Body of pancreas (tissue), 4 donors: ENCODE data around the gene TICAM2. TPM values are rescaled to one million over a fixed set of nuclear protein-coding genes. Genes with fewer than 3 reads are reported as not detected.
"Not testable (repeated sequence)": the region's sequence is repeated elsewhere in the genome, so short reads cannot be mapped to it uniquely, and the experiment has no call there.

Source experiments
- ATAC-seq: fragments of 150-250 bp; one replicate; pipeline ENCODE4 v1.9.1; 2016
- DNase-seq, 4 donors: peaks; one replicate each; pipeline ENCODE4 v3.0.0-alpha.2; 2019
- H3K27ac ChIP-seq, 4 donors: fragments of 200-600 bp; sonication (generic); 1 replicate in 3 of 4; 2 replicates in 1 of 4; pipeline versions ENCODE4 v1.5.1 to v1.6.1; 2016 to 2019; ENCODE audit warnings: mild to moderate bottlenecking in 1 of 4, mixed read lengths in 1 of 4, moderate library complexity in 1 of 4
- H3K27me3 ChIP-seq, 2 donors: fragments of 200-600 bp; sonication (generic); one replicate each; pipeline ENCODE4 v1.6.0; 2016; ENCODE audit warnings: mild to moderate bottlenecking in 1 of 2
- H3K36me3 ChIP-seq, 2 donors: fragments of 200-600 bp; sonication (generic); replicated peaks in 1 of 2; 2 replicates each; pipeline ENCODE4 v1.5.1; 2016; ENCODE audit warnings: low read depth in 2 of 2; ENCODE audit not compliant: insufficient read depth in 1 of 2
- H3K4me1 ChIP-seq: fragments of 200-600 bp; sonication (generic); one replicate; pipeline ENCODE4 v1.6.0; 2016
- H3K4me3 ChIP-seq, 2 donors: fragments of 200-600 bp; sonication (generic); 1 replicate in 1 of 2; 2 replicates in 1 of 2; pipeline ENCODE4 v1.5.1; 2016 to 2019
- H3K9me3 ChIP-seq, 3 donors: fragments of 200-600 bp; sonication (generic); 1 replicate in 2 of 3; 2 replicates in 1 of 3; pipeline ENCODE4 v1.5.1; 2016
- CTCF ChIP-seq, 7 experiments: fragments of 450-650 bp in 4 of 7; fragments of 200-600 bp in 3 of 7; sonication (generic) in 3 of 7; IDR thresholded peaks; one replicate each; pipeline ENCODE4 v1.5.1; 2016 to 2019; ENCODE audit warnings: antibody characterized with exemption in 7 of 7
- POLR2A ChIP-seq, 3 donors: fragments of 450-650 bp; IDR thresholded peaks; one replicate each; pipeline ENCODE4 v1.6.1; 2016; ENCODE audit warnings: antibody characterized with exemption in 3 of 3, mild to moderate bottlenecking in 2 of 3
- WGBS, 2 donors: methylation state at CpG; one replicate each; pipeline ENCODE4 v1.1.5; 2017; 5-methylcytosine and 5-hydroxymethylcytosine counted together
- intact Hi-C: fragments of 100-400 bp; cut with DNase I; formaldehyde crosslinking; loops from one replicate; pipeline ENCODE4 v1.15.1; 2023
- total RNA-seq, 2 donors: library from RNA; depleted of rRNA; stranded (reverse); fragments of >200 nt; gene quantifications; one replicate each; pipeline ENCODE4 v1.1.0, GENCODE V29; 2016

The TICAM2 gene, protein sequence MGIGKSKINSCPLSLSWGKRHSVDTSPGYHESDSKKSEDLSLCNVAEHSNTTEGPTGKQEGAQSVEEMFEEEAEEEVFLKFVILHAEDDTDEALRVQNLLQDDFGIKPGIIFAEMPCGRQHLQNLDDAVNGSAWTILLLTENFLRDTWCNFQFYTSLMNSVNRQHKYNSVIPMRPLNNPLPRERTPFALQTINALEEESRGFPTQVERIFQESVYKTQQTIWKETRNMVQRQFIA
- total RNA-seq = 1 to 10 TPM in 1 of 2 donors, under 1 TPM in 1; 0.52 to 1.6 TPM

GRCh38 chr5:115601701-115602590 lies at the start of gene TICAM2:
Gene TICAM2, minus strand, starts transcription at chr5:115602479. Its CDS starts 21,223 bp downstream, at chr5:115581256.
- peak; percentile 80 for ATAC-seq
- H3K4me1 ChIP-seq = peaks cover 18% of the 10 kb centered on the region
- intact Hi-C loops = no loop called here

DNA sequence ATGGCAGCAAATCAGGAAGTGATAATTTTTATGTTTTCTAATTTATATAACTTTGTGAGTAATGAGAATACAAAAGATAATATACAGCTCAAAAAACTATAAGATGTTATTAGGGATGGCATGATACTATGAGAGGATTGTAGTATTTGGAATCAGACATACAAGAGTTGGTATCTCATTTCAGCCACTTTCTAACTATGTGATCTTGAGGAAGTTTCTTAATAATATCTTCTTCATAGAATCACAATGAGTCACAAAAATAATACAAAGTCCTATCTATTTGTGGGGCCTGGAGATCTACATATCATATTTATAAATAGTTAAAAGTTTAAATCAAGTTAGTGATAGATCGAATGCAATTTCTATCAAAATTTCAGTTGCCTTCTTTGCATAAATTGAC lies 47.3 kb upstream of the TICAM2 start:
- H3K4me1 ChIP-seq = no peaks in the 10 kb centered on the region
- WGBS, 2 donors = 92 to 93% methylated on average over 1 of the region's 1 CpG
- no peaks in the 10 kb centered on the region for H3K36me3 ChIP-seq
- no peaks in the 10 kb centered on the region for H3K27me3 ChIP-seq
- TF ChIP-seq CTCF (IDR thresholded peaks at IDR 0.05) (no peak), POLR2A (IDR thresholded peaks at IDR 0.05) (no peak)
- intact Hi-C loops = no loop called here
- no peaks in the 10 kb centered on the region for H3K9me3 ChIP-seq
- no peak overlapping the region for H3K27ac ChIP-seq
- H3K4me3 ChIP-seq = no peak overlapping the region
- DNase-seq = no peak
- no peak for ATAC-seq

More at GRCh38 chr5:115601701-115602590, at the start of gene TICAM2:
- WGBS, 2 donors = 0% methylated on average over 19 to 49 of the region's 71 CpGs
- Histone ChIP-seq H3K27me3 (no peaks in the 10 kb centered on the region), H3K9me3 (no peaks in the 10 kb centered on the region), H3K27ac (peak within 1 kb of the TSS; percentile 73 to 94 (median 91)), H3K36me3 (no peaks in the 10 kb centered on the region), H3K4me3 (peak within 1 kb of the TSS; percentile 65 to 90)
- peak in 6 of 7 experiments; percentile 7 to 23 (median 10) for TF ChIP-seq CTCF (IDR thresholded peaks at IDR 0.05)
- peak; percentile 15 to 49 (median 45) for TF ChIP-seq POLR2A (IDR thresholded peaks at IDR 0.05)
- DNase-seq = peak; percentile 57 to 80 (median 67)

DNA sequence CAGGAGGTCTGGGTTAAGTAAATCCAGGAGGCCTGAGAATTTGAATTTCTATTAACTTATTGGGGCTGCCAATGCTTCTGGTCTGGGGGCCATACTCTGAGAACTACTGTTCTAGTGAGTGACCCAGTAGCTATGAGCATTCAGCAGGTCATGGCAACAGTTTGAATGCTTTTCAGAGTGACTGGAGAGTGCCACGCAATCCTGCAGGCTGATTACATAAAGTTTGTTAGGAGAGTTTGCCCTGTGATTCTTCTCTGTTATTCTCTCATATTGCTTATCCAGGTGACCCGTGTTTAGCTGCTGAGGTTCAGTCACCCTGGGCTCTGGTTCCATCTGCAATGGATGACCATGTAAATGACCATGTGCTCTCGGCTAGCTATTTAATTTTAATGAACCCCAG lies 45.8 kb upstream of the TICAM2 start:
- Histone ChIP-seq H3K4me3 (no peak overlapping the region), H3K27ac (no peak overlapping the region), H3K4me1 (no peaks in the 10 kb centered on the region), H3K27me3 (no peaks in the 10 kb centered on the region), H3K9me3 (no peaks in the 10 kb centered on the region), H3K36me3 (no peaks in the 10 kb centered on the region)
- no peak for TF ChIP-seq POLR2A (IDR thresholded peaks at IDR 0.05)
- TF ChIP-seq CTCF (IDR thresholded peaks at IDR 0.05) = no peak
- intact Hi-C loops = no loop called here
- 19 to 37% methylated on average over 3 of the region's 3 CpGs for WGBS, 2 donors
- DNase-seq (no peak), ATAC-seq (no peak)

DNA sequence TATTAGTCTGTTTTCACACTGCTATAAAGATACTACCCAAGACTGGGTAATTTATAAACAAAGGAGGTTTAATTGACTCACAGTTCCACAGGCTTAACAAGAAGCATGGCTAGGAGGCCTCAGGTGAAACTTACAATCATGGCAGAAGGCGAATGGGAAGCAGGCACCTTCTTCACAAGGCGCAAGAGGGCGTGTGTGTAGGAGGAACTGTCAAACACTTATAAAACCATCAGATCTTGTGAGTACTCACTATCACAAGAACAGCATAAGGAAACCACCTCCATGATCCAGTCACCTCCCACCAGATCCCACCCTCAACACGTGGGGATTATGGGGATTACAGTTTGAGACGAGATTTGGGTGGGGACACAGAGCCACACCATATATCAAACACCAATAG lies 43.1 kb upstream of the TICAM2 start:
- H3K4me1 ChIP-seq, intact Hi-C loops: not testable (repeated sequence)
- 74 to 77% methylated on average over 5 of the region's 5 CpGs for WGBS, 2 donors

DNA sequence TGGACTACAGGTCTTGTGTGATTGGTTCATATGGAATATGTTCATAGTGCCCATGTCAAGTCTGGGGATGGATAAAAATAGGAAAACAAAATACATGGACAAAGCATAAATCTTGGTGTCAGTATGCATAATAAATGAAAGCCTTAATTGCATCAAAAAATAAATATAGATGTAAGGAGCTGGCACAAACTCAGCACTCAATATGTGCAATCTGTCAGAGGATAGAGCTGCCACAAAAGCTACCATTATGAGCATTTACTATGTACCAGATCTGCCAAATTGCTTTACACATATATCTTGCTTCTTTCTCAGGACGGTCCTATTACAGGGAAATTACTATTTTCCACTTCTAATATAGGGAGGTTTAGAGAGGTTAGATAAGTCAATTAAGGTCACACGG lies 41.8 kb upstream of the TICAM2 start:
- no peak for TF ChIP-seq CTCF (IDR thresholded peaks at IDR 0.05)
- no peak for TF ChIP-seq POLR2A (IDR thresholded peaks at IDR 0.05)
- Histone ChIP-seq H3K9me3 (no peaks in the 10 kb centered on the region), H3K4me3 (no peak overlapping the region), H3K36me3 (no peaks in the 10 kb centered on the region), H3K27me3 (no peaks in the 10 kb centered on the region), H3K4me1 (peaks cover 8% of the 10 kb centered on the region), H3K27ac (no peak overlapping the region)
- no peak for DNase-seq
- ATAC-seq = no peak
- intact Hi-C loops = no loop called here
- 67 to 68% methylated on average over 2 of the region's 2 CpGs for WGBS, 2 donors

More for the DNA sequence above, 43.1 kb upstream of the TICAM2 start:
- not testable (repeated sequence) for DNase-seq, H3K9me3 ChIP-seq, H3K27me3 ChIP-seq, ATAC-seq, H3K36me3 ChIP-seq, H3K4me3 ChIP-seq, H3K27ac ChIP-seq
